Large intestine (tissue), 3 donors: Measurements from ENCODE around the gene ZNF616. TPM values are rescaled to one million over a fixed set of nuclear protein-coding genes. Genes with fewer than 3 reads are reported as not detected.

Experiments
- DNase-seq, 2 donors: peaks; one replicate each; pipeline versions ENCODE4 v3.0.0 to v3.0.0-alpha.2; 2013
- H3K27ac ChIP-seq: one replicate; pipeline ENCODE4 v1.5.1; 2013; ENCODE audit warnings: low read length
- H3K27me3 ChIP-seq: 2 replicates; pipeline ENCODE4 v1.6.1; 2013; ENCODE audit warnings: low read length; ENCODE audit not compliant: control insufficient read depth, insufficient read depth
- H3K36me3 ChIP-seq: 2 replicates; pipeline ENCODE4 v1.6.1; 2013; ENCODE audit warnings: low read length; ENCODE audit not compliant: control insufficient read depth, insufficient read depth
- H3K4me1 ChIP-seq: one replicate; pipeline ENCODE4 v1.6.1; 2013; ENCODE audit warnings: low read length; ENCODE audit not compliant: control insufficient read depth, insufficient read depth
- H3K4me3 ChIP-seq: one replicate; pipeline ENCODE4 v1.5.1; 2013; ENCODE audit warnings: low read length
- H3K9me3 ChIP-seq: one replicate; pipeline ENCODE4 v1.6.1; 2013; ENCODE audit warnings: mild to moderate bottlenecking, low read depth, low read length, moderate library complexity; ENCODE audit not compliant: control insufficient read depth
- WGBS: methylation state at CpG from one replicate; pipeline ENCODE4 v1.1.5; 2013; ENCODE audit warnings: low lambda C conversion rate; ENCODE audit not compliant: insufficient coverage; 5-methylcytosine and 5-hydroxymethylcytosine counted together
- polyA plus RNA-seq: library from polyadenylated mRNA; unstranded; fragments of 120-200 nt; gene quantifications from one replicate; pipeline ENCODE4 v1.2.1, GENCODE V29; 2013

Gene ZNF616
- polyA plus RNA-seq, 1 donor, result 9.6 TPM

DNA sequence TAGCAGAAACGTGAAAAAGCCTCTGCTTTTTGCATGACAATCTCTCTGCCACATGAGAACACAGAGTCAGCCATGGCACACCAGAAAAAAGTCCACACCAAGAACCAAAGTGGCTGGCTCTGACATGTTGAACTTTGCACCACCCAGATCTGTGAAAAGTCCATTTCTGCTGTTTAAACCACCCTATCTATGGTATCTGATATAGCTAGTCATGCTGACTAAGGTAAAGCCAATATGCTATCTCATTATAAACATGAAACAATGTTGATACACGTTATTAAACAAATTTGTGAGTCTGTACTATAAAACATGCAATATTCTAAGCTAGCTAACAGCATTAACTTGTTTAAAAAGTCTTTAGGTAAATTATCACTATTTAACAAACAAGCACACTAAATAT lies 70.1 kb downstream of the ZNF616 start:
- no peak overlapping the region for H3K27ac ChIP-seq
- DNase-seq, result no peak
- H3K27me3 ChIP-seq, result no peaks in the 10 kb centered on the region
- H3K9me3 ChIP-seq, result peaks cover 75% of the 10 kb centered on the region
- no peak overlapping the region for H3K4me3 ChIP-seq
- peaks cover 58% of the 10 kb centered on the region for H3K36me3 ChIP-seq
- no peaks in the 10 kb centered on the region for H3K4me1 ChIP-seq
- no CpG with 5 or more reads among the region's 2 CpGs for whole genome bisulfite sequencing

DNA sequence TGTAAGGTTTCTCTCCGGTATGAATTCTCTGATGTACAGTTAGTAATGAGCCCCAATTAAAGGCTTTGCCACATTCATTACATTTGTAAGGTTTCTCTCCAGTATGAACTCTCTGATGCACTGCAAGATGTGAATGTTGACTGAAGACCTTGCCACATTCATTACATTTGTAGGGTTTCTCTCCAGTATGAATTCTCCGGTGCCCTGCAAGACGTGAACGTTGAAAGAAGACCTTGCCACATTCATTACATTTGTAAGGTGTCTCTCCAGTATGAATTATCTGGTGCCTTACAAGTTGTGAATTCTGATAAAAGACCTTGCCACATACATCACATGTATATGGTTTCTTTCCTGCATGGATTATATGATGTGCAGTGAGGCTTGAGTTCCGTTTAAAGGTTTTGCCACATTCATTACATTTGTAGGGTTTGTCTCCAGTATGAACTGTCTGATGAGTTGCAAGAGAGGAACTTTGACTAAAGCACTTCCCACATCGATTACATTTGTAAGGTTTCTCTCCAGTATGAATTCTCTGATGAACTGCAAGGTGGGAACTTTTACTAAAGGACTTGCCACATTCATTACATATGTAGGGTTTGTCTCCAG lies 73.4 kb downstream of the ZNF616 start:
- Histone ChIP-seq H3K9me3 (peaks cover 75% of the 10 kb centered on the region), H3K27me3 (no peaks in the 10 kb centered on the region), H3K4me1 (no peaks in the 10 kb centered on the region), H3K36me3 (peaks cover 54% of the 10 kb centered on the region), H3K27ac (no peak overlapping the region), H3K4me3 (no peak overlapping the region)
- 100% methylated on average over 1 of the region's 6 CpGs for WGBS
- no peak for DNase-seq

DNA sequence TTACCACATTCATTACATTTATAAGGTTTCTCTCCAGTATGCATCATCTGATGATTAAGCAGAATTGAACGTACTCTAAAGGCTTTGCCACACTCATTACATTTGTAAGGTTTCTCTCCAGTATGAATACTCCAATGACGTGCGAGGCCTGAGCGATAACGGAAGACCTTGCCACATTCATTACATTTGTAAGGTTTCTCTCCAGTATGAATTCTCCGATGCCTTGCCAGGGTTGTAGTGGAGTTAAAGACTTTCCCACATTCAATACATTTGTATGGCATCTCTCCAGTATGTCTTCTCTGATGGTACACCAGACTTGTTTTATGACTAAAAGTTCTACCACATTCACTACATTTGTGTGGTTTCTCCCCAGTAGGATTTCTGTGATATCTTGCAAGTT lies 74.3 kb downstream of the ZNF616 start:
- H3K36me3 ChIP-seq, result peaks cover 44% of the 10 kb centered on the region

More for the DNA sequence above, 74.3 kb downstream of the ZNF616 start:
- H3K4me1 ChIP-seq, result no peaks in the 10 kb centered on the region
- peaks cover 71% of the 10 kb centered on the region for H3K9me3 ChIP-seq
- no peaks in the 10 kb centered on the region for H3K27me3 ChIP-seq
- no CpG with 5 or more reads among the region's 6 CpGs for WGBS
- DNase-seq, result no peak
- H3K27ac ChIP-seq, result no peak overlapping the region
- no peak overlapping the region for H3K4me3 ChIP-seq

Other genes starting within 250 kb of the ZNF616 start
- gene ZNF649, start 234.9 kb downstream of the ZNF616 start, polyA plus RNA-seq, result 14.9 TPM
- gene ZNF613, start 212.5 kb downstream of the ZNF616 start, polyA plus RNA-seq, result 5.6 TPM
- 12.2 TPM for gene ZNF350, start 153.1 kb downstream of the ZNF616 start, polyA plus RNA-seq
- gene ZNF615, start 131.7 kb downstream of the ZNF616 start, polyA plus RNA-seq, result 9.2 TPM
- 8.1 TPM for gene ZNF614, start 111.6 kb downstream of the ZNF616 start, polyA plus RNA-seq
- gene ZNF432, start 91.1 kb downstream of the ZNF616 start, polyA plus RNA-seq, result 13.9 TPM
- 24.0 TPM for gene ZNF841, start 44.2 kb downstream of the ZNF616 start, polyA plus RNA-seq
- gene ZNF836, start 31.7 kb upstream of the ZNF616 start, polyA plus RNA-seq, result 11.6 TPM
- gene PPP2R1A, start 50.1 kb upstream of the ZNF616 start, polyA plus RNA-seq, result 223 TPM
- gene ZNF766, start 129.6 kb upstream of the ZNF616 start, polyA plus RNA-seq, result 12.3 TPM
- gene ZNF480, start 157.2 kb upstream of the ZNF616 start, polyA plus RNA-seq, result 11.6 TPM
- 6.4 TPM for gene ZNF610, start 196.3 kb upstream of the ZNF616 start, polyA plus RNA-seq
- gene ZNF880, start 230.0 kb upstream of the ZNF616 start, polyA plus RNA-seq, result 17.5 TPM